PC-3 (cell line): Measurements from ENCODE around the gene LRRC4B. TPM values are rescaled to one million over a fixed set of nuclear protein-coding genes. Genes with fewer than 3 reads are reported as not detected.

ENCODE experiments used
- ATAC-seq: fragments of 200-7000 bp; cut with Tn5 transposase; 2 replicates; pipeline ENCODE4 v1.9.1; 2020; ENCODE audit warnings: mild to moderate bottlenecking, moderate library complexity
- BruUV-seq: library from RNA; stranded (reverse); fragments of 400-500 nt; replicated peaks from 2 replicates; lab custom pipeline; 2021; lab: Mats Ljungman, UMichigan
- CTCF ChIA-PET: fragments of 300-600 bp; sonication (Branson Sonifier 250); formaldehyde crosslinking; loops from one replicate; lab custom pipeline; 2022; ENCODE audit warnings: antibody characterized with exemption; lab: Charles Lee
- POLR2A ChIA-PET: fragments of 300-600 bp; sonication (Branson Sonifier 250); formaldehyde crosslinking; loops from one replicate; lab custom pipeline; 2022; ENCODE audit warnings: antibody characterized with exemption; ENCODE audit not compliant: unreplicated experiment; lab: Charles Lee
- DNase-seq: peaks from one replicate; pipeline ENCODE4 v3.0.0-alpha.2; 2015
- H2AFZ ChIP-seq: fragments of 300-600 bp; sonication (generic); 2 replicates; pipeline ENCODE4 v1.6.0; 2016; ENCODE audit warnings: antibody characterized with exemption, low read length
- H3F3A ChIP-seq: fragments of 300-600 bp; sonication (generic); one replicate; pipeline ENCODE4 v1.6.0; 2017; ENCODE audit warnings: antibody characterized with exemption, low read length, control low read depth, mild to moderate bottlenecking; ENCODE audit not compliant: unreplicated experiment
- H3K27ac ChIP-seq: fragments of 300-600 bp; sonication (generic); 2 replicates; pipeline ENCODE4 v1.5.1; 2016; ENCODE audit warnings: mild to moderate bottlenecking, low read length
- H3K27me3 ChIP-seq: fragments of 300-600 bp; sonication (generic); 2 replicates; pipeline ENCODE4 v1.6.1; 2016; ENCODE audit warnings: low read length, mixed read lengths
- H3K36me3 ChIP-seq: fragments of 300-600 bp; sonication (generic); 2 replicates; pipeline ENCODE4 v1.6.1; 2016; ENCODE audit warnings: low read depth, mixed run types, low read length, mixed read lengths
- H3K4me1 ChIP-seq: fragments of 300-600 bp; sonication (generic); 2 replicates; pipeline ENCODE4 v1.5.1; 2016; ENCODE audit warnings: low read length; ENCODE audit not compliant: insufficient read depth
- H3K4me2 ChIP-seq: fragments of 300-600 bp; sonication (generic); 2 replicates; pipeline ENCODE4 v1.6.0; 2016; ENCODE audit warnings: low read length
- H3K4me3 ChIP-seq: fragments of 300-600 bp; sonication (generic); 2 replicates; pipeline ENCODE4 v1.5.1; 2016; ENCODE audit warnings: mild to moderate bottlenecking, low read length, mixed read lengths
- H3K79me2 ChIP-seq: fragments of 300-600 bp; sonication (generic); 2 replicates; pipeline ENCODE4 v1.6.1; 2017; ENCODE audit warnings: low read length, mixed read lengths
- H3K9ac ChIP-seq: fragments of 300-600 bp; sonication (generic); 2 replicates; pipeline ENCODE4 v1.6.0; 2016; ENCODE audit warnings: mild to moderate bottlenecking, low read length
- H3K9me2 ChIP-seq: fragments of 300-600 bp; sonication (generic); replicated peaks from 2 replicates; pipeline ENCODE4 v1.6.1; 2016; ENCODE audit warnings: mixed run types, low read length, mixed read lengths
- H3K9me3 ChIP-seq: fragments of 300-600 bp; sonication (generic); 2 replicates; pipeline ENCODE4 v1.6.1; 2016; ENCODE audit warnings: low read length, mixed read lengths
- H4K20me1 ChIP-seq: fragments of 300-600 bp; sonication (generic); 2 replicates; pipeline ENCODE4 v1.6.1; 2016; ENCODE audit warnings: low read length, mixed read lengths
- EZH2 ChIP-seq: fragments of 300-600 bp; sonication (generic); IDR thresholded peaks from one replicate; pipeline ENCODE4 v1.6.1; 2017; ENCODE audit warnings: antibody characterized with exemption, mild to moderate bottlenecking, low read length; ENCODE audit not compliant: unreplicated experiment
- EZH2phosphoT487 ChIP-seq: fragments of 300-600 bp; sonication (generic); IDR thresholded peaks from 2 replicates; pipeline ENCODE4 v1.6.1; 2018; ENCODE audit warnings: mild to moderate bottlenecking, antibody characterized with exemption, low read length, borderline replicate concordance
- intact Hi-C: fragments of 100-400 bp; cut with micrococcal nuclease; formaldehyde crosslinking; loops from 2 replicates; pipeline ENCODE4 v1.9.0; 2023
- total RNA-seq: library from RNA; depleted of rRNA; stranded (reverse); fragments of >200 nt; gene quantifications from 2 replicates; pipeline ENCODE4 v1.2.3, GENCODE V29; 2014
- TF ChIP-seq, protein P1 (sequence below): fragments of 300-600 bp; sonication (generic); conservative IDR thresholded peaks from 2 replicates; pipeline ENCODE4 v1.5.1; 2017; ENCODE audit warnings: antibody characterized with exemption, low read depth, mild to moderate bottlenecking, low read length

Gene LRRC4B
- total RNA-seq, 1 experiment from 2014 or later = 0.26 TPM

DNA sequence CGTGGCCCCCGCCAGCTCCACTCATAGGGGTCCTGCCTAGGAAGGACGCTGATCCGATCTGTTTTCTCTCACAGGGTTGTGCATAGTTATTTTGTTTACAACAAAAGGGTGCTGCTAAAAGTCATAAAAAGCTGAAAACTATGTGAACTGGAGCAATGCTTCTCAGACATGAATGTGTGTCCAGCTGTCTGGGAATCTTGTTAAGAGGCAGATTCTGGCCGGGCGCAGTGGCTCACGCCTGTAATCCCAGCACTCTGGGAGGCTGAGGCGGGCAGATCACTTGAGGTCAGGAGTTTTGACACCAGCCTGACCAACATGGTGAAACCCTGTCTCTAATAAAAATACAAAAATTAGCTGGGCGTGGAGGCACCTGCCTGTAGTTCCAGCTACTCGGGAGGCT is 8.6 kb downstream of the LRRC4B start:
- H3K36me3 ChIP-seq = no peaks in the 10 kb centered on the region
- peaks cover 52% of the 10 kb centered on the region for H3K27me3 ChIP-seq
- H3K9me3 ChIP-seq = no peaks in the 10 kb centered on the region
- no TSS peak for BruUV-seq
- POLR2A ChIA-PET = no interaction called here
- CTCF ChIA-PET = no interaction called here
- H3K4me1 ChIP-seq = no peaks in the 10 kb centered on the region
- intact Hi-C loops = no loop called here
- no peaks in the 10 kb centered on the region for H3K9me2 ChIP-seq
- ATAC-seq (no peak), DNase-seq (no peak)
- H3F3A ChIP-seq = no peaks in the 10 kb centered on the region
- no peak overlapping the region for H3K9ac ChIP-seq
- H4K20me1 ChIP-seq = no peaks in the 10 kb centered on the region
- TF ChIP-seq EZH2phosphoT487 (no peak), EZH2 (no peak)
- TF ChIP-seq, protein P1, sequence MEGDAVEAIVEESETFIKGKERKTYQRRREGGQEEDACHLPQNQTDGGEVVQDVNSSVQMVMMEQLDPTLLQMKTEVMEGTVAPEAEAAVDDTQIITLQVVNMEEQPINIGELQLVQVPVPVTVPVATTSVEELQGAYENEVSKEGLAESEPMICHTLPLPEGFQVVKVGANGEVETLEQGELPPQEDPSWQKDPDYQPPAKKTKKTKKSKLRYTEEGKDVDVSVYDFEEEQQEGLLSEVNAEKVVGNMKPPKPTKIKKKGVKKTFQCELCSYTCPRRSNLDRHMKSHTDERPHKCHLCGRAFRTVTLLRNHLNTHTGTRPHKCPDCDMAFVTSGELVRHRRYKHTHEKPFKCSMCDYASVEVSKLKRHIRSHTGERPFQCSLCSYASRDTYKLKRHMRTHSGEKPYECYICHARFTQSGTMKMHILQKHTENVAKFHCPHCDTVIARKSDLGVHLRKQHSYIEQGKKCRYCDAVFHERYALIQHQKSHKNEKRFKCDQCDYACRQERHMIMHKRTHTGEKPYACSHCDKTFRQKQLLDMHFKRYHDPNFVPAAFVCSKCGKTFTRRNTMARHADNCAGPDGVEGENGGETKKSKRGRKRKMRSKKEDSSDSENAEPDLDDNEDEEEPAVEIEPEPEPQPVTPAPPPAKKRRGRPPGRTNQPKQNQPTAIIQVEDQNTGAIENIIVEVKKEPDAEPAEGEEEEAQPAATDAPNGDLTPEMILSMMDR = no peak
- no peak overlapping the region for H3K4me2 ChIP-seq
- no peaks in the 10 kb centered on the region for H3K79me2 ChIP-seq
- no peak overlapping the region for H3K4me3 ChIP-seq
- no peak overlapping the region for H2AFZ ChIP-seq
- no peak overlapping the region for H3K27ac ChIP-seq

DNA sequence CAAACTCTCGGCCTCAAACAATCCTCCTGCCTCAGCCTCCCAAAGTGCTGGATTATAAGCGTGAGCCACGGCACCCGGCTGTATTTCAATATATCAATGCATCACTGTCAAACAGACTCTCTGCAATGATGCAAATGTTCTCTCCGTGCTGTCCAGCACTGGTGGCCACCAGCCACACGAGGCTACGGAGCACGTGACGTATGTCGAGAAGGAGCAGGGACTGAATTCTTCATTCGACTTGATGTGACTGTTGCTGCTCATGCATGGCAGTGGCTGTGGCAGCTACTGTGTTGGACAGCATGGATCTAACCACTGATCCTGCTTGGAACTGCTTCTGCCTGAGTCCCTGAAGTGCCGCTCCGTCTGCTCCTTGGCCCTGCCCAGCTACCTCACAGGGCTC is 9.8 kb downstream of the LRRC4B start:
- no peaks in the 10 kb centered on the region for H3K79me2 ChIP-seq
- H3K9me2 ChIP-seq = no peaks in the 10 kb centered on the region
- no peak overlapping the region for H3K4me2 ChIP-seq
- ChIA-PET POLR2A (interaction anchor here (0.6 kb wide), 1 partner anchor 13 kb away, joined by 5 read pairs; no protein-coding TSS in a partner anchor), CTCF (no interaction called here)
- BruUV-seq = no TSS peak
- H4K20me1 ChIP-seq = no peaks in the 10 kb centered on the region
- no peak for ATAC-seq
- intact Hi-C loops = no loop called here
- no peak overlapping the region for H3K9ac ChIP-seq
- no peaks in the 10 kb centered on the region for H3K9me3 ChIP-seq
- H3K4me3 ChIP-seq = no peak overlapping the region
- no peak for TF ChIP-seq EZH2
- no peak for TF ChIP-seq EZH2phosphoT487
- TF ChIP-seq, protein P1 = no peak
- no peak for DNase-seq
- no peaks in the 10 kb centered on the region for H3F3A ChIP-seq
- H2AFZ ChIP-seq = no peak overlapping the region
- no peaks in the 10 kb centered on the region for H3K4me1 ChIP-seq
- peaks cover 40% of the 10 kb centered on the region for H3K27me3 ChIP-seq
- H3K36me3 ChIP-seq = no peaks in the 10 kb centered on the region
- no peak overlapping the region for H3K27ac ChIP-seq

DNA sequence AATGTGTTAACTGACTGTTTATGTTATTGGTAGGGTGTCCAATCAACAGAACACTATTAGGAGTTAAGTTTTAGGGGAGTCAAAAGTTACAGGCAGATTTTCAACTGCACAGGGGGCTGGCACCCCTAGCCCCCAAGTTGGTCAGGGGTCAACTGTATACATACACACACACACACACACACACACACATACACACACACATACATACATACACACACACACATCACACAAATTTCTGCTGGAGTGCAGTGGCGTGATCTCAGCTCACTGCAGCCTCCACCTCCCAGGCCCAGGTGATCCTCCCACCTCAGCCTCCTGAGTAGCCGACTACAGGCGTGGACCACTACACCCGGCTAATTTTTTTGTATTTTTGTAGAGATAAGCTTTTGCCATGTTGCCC is 10.2 kb downstream of the LRRC4B start:
- Histone ChIP-seq H3K4me2 (no peak overlapping the region), H4K20me1 (no peaks in the 10 kb centered on the region), H2AFZ (no peak overlapping the region), H3K9me2 (no peaks in the 10 kb centered on the region), H3K79me2 (no peaks in the 10 kb centered on the region), H3K4me1 (no peaks in the 10 kb centered on the region), H3K9ac (no peak overlapping the region), H3K36me3 (no peaks in the 10 kb centered on the region), H3K27ac (no peak overlapping the region), H3K9me3 (no peaks in the 10 kb centered on the region), H3F3A (no peaks in the 10 kb centered on the region), H3K27me3 (peaks cover 36% of the 10 kb centered on the region), H3K4me3 (no peak overlapping the region)
- intact Hi-C loops = no loop called here
- ChIA-PET CTCF (no interaction called here), POLR2A (interaction anchor here (0.6 kb wide), 1 partner anchor 13 kb away, joined by 5 read pairs; no protein-coding TSS in a partner anchor)
- DNase-seq (no peak), ATAC-seq (no peak)
- TF ChIP-seq, protein P1 = no peak
- no peak for TF ChIP-seq EZH2phosphoT487
- TF ChIP-seq EZH2 = no peak
- no TSS peak for BruUV-seq
